DOHH2 (cell line): Measurements from ENCODE around the gene RLN3.

ENCODE experiments used
- H3F3A ChIP-seq: fragments of 200-600 bp; sonication (generic), shearing (Covaris generic); 2 replicates; pipeline ENCODE4 v1.6.0; 2016; ENCODE audit warnings: antibody characterized with exemption, mild to moderate bottlenecking; ENCODE audit not compliant: control insufficient read depth, insufficient read depth
- H3K27ac ChIP-seq: fragments of 200-600 bp; sonication (generic); 2 replicates; pipeline ENCODE4 v1.5.1; 2014; ENCODE audit warnings: low read depth, mild to moderate bottlenecking, low read length, moderate library complexity
- H3K27me3 ChIP-seq: fragments of 200-600 bp; sonication (generic); 2 replicates; pipeline ENCODE4 v1.6.1; 2014; ENCODE audit warnings: mild to moderate bottlenecking, low read length, mixed read lengths; ENCODE audit not compliant: control insufficient read depth
- H3K36me3 ChIP-seq: fragments of 200-600 bp; sonication (generic); 2 replicates; pipeline ENCODE4 v1.6.1; 2014; ENCODE audit warnings: mild to moderate bottlenecking, low read length, moderate library complexity, mixed read lengths; ENCODE audit not compliant: control insufficient read depth
- H3K4me1 ChIP-seq: fragments of 200-600 bp; sonication (generic); 2 replicates; pipeline ENCODE4 v1.6.1; 2014; ENCODE audit warnings: mild to moderate bottlenecking, low read length, mixed read lengths; ENCODE audit not compliant: control insufficient read depth
- H3K4me2 ChIP-seq: fragments of 200-600 bp; sonication (generic); 2 replicates; pipeline ENCODE4 v1.6.0; 2014; ENCODE audit warnings: mild to moderate bottlenecking, low read length, moderate library complexity
- H3K4me3 ChIP-seq: fragments of 200-600 bp; sonication (generic); 2 replicates; pipeline ENCODE4 v1.5.1; 2014; ENCODE audit warnings: mild to moderate bottlenecking, low read length, mixed read lengths
- H3K79me2 ChIP-seq: fragments of 200-600 bp; sonication (generic); 2 replicates; pipeline ENCODE4 v1.6.1; 2014; ENCODE audit warnings: mild to moderate bottlenecking, low read length, mixed read lengths; ENCODE audit not compliant: control insufficient read depth
- H3K9me2 ChIP-seq: fragments of 200-600 bp; sonication (generic); replicated peaks from 2 replicates; pipeline ENCODE4 v1.6.1; 2014; ENCODE audit warnings: mild to moderate bottlenecking, low read length, mixed read lengths; ENCODE audit not compliant: control insufficient read depth
- H3K9me3 ChIP-seq: fragments of 200-600 bp; sonication (generic); 2 replicates; pipeline ENCODE4 v1.6.1; 2014; ENCODE audit warnings: antibody characterized with exemption, low read length, mixed read lengths; ENCODE audit not compliant: control insufficient read depth, insufficient read depth
- H4K20me1 ChIP-seq: fragments of 200-600 bp; sonication (generic); 2 replicates; pipeline ENCODE4 v1.6.0; 2014; ENCODE audit warnings: low read depth, mild to moderate bottlenecking, antibody characterized with exemption, low read length, moderate library complexity; ENCODE audit not compliant: control insufficient read depth, insufficient read depth
- CTCF ChIP-seq: fragments of 200-600 bp; sonication (generic); IDR thresholded peaks from one replicate; pipeline ENCODE4 v1.5.1; 2014; ENCODE audit warnings: antibody characterized with exemption, mild to moderate bottlenecking, low read depth, low read length; ENCODE audit not compliant: poor library complexity, severe bottlenecking
- EZH2phosphoT487 ChIP-seq: fragments of 200-600 bp; sonication (generic); IDR thresholded peaks from 2 replicates; pipeline ENCODE4 v1.6.1; 2017; ENCODE audit warnings: borderline replicate concordance, mild to moderate bottlenecking, antibody characterized with exemption, low read length, moderate library complexity, mixed read lengths

Gene RLN3

DNA sequence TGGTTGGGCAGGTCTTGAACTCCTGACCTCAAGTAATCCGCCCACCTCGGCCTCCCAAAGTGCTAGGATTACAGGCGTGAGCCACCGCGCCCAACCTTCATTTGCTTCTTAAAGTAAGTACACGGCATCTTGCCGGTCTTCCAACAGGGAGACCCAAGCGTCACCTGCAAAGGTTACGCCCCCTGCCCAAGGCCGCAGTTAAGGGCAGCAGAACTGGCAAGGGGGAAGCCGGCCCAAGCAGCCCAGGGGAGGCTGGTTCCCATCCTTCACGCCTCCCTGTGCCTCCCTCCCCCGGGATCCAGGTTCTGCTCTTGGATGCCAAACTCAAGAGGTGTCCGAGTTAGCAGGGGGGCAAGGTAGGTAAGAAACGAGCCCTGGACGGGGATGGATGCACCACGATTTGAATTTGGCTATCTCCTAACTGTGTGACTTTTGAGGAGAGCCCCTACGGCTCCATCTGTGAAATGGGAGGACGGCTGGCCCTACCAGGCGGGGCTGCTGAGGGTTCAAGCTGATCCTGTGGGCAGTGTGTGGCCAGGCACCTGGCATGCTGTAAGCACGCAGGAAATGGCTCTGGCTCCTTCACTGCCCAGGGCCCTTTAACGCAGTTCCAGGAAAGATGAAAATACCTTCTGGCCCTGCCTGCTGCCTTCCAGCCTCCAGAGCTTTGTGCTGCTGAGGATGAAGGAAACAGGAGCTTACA lies 30.9 kb upstream of the RLN3 start:
- TF ChIP-seq CTCF (no peak), EZH2phosphoT487 (no peak)
- H3K4me3 ChIP-seq = no peak overlapping the region
- peaks cover 41% of the 10 kb centered on the region for H3K36me3 ChIP-seq
- H3K9me2 ChIP-seq = no peaks in the 10 kb centered on the region
- no peaks in the 10 kb centered on the region for H3F3A ChIP-seq
- H3K4me1 ChIP-seq = peaks cover 17% of the 10 kb centered on the region
- H4K20me1 ChIP-seq = no peaks in the 10 kb centered on the region
- H3K9me3 ChIP-seq = peaks cover 7% of the 10 kb centered on the region
- H3K4me2 ChIP-seq = no peak overlapping the region
- H3K27me3 ChIP-seq = no peaks in the 10 kb centered on the region
- no peak overlapping the region for H3K27ac ChIP-seq
- peaks cover 51% of the 10 kb centered on the region for H3K79me2 ChIP-seq

- Histone ChIP-seq H3K9me3 (peaks cover 7% of the 10 kb centered on the region), H3K9me2 (no peaks in the 10 kb centered on the region), H3K36me3 (peaks cover 35% of the 10 kb centered on the region), H3K4me1 (peaks cover 22% of the 10 kb centered on the region), H3K79me2 (peaks cover 56% of the 10 kb centered on the region), H3K27me3 (no peaks in the 10 kb centered on the region), H3K4me2 (no peak overlapping the region), H3K4me3 (no peak overlapping the region), H3F3A (no peaks in the 10 kb centered on the region), H4K20me1 (no peaks in the 10 kb centered on the region), H3K27ac (no peak overlapping the region)
- no peak for TF ChIP-seq CTCF
- no peak for TF ChIP-seq EZH2phosphoT487
Observed at GRCh38 chr19:13997631-13997962, 30.4 kb upstream of the RLN3 start.

DNA sequence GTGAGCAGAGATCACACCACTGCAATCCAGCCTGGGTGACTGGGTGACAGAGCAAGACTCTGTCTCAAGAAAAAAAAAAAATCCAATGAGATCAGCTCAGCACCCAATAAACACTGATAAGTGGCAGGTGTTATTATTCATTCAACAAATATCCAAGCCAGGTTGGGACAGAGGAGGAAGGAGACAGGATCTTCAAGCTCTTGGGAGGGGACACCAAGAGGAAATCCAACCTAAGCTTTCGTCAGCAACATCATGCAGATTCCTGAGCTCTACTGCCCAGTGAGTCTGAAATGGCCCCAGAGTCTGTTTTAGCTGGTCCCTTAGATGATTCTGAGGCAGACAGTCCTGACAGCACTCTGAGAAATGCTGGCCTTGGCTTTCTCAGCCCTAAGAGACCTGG lies 29.5 kb upstream of the RLN3 start:
- Histone ChIP-seq H3F3A (peaks cover 7% of the 10 kb centered on the region), H3K4me2 (no peak overlapping the region), H3K9me3 (peaks cover 7% of the 10 kb centered on the region), H3K27ac (no peak overlapping the region), H3K79me2 (peaks cover 63% of the 10 kb centered on the region), H3K4me1 (peaks cover 30% of the 10 kb centered on the region), H3K4me3 (no peak overlapping the region), H3K36me3 (peaks cover 32% of the 10 kb centered on the region), H3K27me3 (no peaks in the 10 kb centered on the region), H4K20me1 (no peaks in the 10 kb centered on the region), H3K9me2 (no peaks in the 10 kb centered on the region)
- TF ChIP-seq CTCF = no peak
- no peak for TF ChIP-seq EZH2phosphoT487
